GM21390 (cell line): ENCODE data around the gene CSF2RB.
"Not testable (repeated sequence)": the region's sequence is repeated elsewhere in the genome, so short reads cannot be mapped to it uniquely, and the experiment has no call there.

Experiments
- ATAC-seq: cut with Tn5 transposase; IDR thresholded peaks from one replicate; pipeline ENCODE4 v1.9.1; 2021; ENCODE audit not compliant: unreplicated experiment

Gene CSF2RB

GRCh38 chr22:36961626-36962025 lies 48.2 kb downstream of the CSF2RB start:
- no peak for ATAC-seq

GRCh38 chr22:36963302-36963701 lies 49.9 kb downstream of the CSF2RB start:
- ATAC-seq: no peak

- no peak for ATAC-seq
Observed at GRCh38 chr22:36964106-36964505, 50.7 kb downstream of the CSF2RB start.

- ATAC-seq: no peak
Observed at GRCh38 chr22:36965696-36966095, 52.3 kb downstream of the CSF2RB start.

GRCh38 chr22:36966851-36967540 lies 53.6 kb downstream of the CSF2RB start:
- no peak for ATAC-seq

GRCh38 chr22:36968249-36968964 lies 55.0 kb downstream of the CSF2RB start:
- no peak for ATAC-seq

- ATAC-seq: no peak
Observed at GRCh38 chr22:36971341-36972125, 58.1 kb downstream of the CSF2RB start.

GRCh38 chr22:36976606-36977005 lies 63.2 kb downstream of the CSF2RB start:
- ATAC-seq: no peak

- no peak for ATAC-seq
Observed at GRCh38 chr22:36977401-36977861, 64.0 kb downstream of the CSF2RB start.

- ATAC-seq: no peak
Observed at GRCh38 chr22:36977947-36978660, 64.7 kb downstream of the CSF2RB start.

GRCh38 chr22:36979016-36979910 lies 65.8 kb downstream of the CSF2RB start:
- no peak for ATAC-seq

GRCh38 chr22:36981247-36981775 lies 67.9 kb downstream of the CSF2RB start:
- no peak for ATAC-seq

- ATAC-seq: no peak
Observed at GRCh38 chr22:36982136-36982535, 68.7 kb downstream of the CSF2RB start.

- ATAC-seq: no peak
Observed at GRCh38 chr22:36985211-36985889, 71.9 kb downstream of the CSF2RB start.

- ATAC-seq: no peak
Observed at GRCh38 chr22:36986242-36986821, 72.9 kb downstream of the CSF2RB start.

GRCh38 chr22:36988075-36988832 lies 74.8 kb downstream of the CSF2RB start:
- ATAC-seq: no peak

GRCh38 chr22:36989012-36989411 lies 75.6 kb downstream of the CSF2RB start:
- not testable (repeated sequence) for ATAC-seq
